CD4-positive, alpha-beta T cell treated with Interleukin-6 for 4 hours (primary cell): ENCODE measurements around the gene MRGPRE.

Source experiments
- DNase-seq: peaks from one replicate; pipeline ENCODE4 v3.0.0-alpha.2; 2020; ENCODE audit warnings: mixed read lengths

MRGPRE gene

GRCh38 chr11:3177931-3178330, 54.3 kb downstream of the MRGPRE start:
- DNase-seq: no peak
